ENCODE data around the gene TNFRSF4. TPM values are rescaled to one million over a fixed set of nuclear protein-coding genes. Genes with fewer than 3 reads are reported as not detected.

Gene TNFRSF4
- total RNA-seq, 1 experiment from 2014 or later = 0.37 TPM

- RAD21 ChIA-PET (ENCODE audit: low non-redundant PET in 1 of 2, low total read pairs in 2 of 2, uncharacterized antibody in 2 of 2, unreplicated experiment in 2 of 2) = no interaction called here
- BruUV-seq (replicated peaks) = no TSS peak
- H4K20me1 ChIP-seq (ENCODE audit: insufficient read depth) = no peaks in the 10 kb centered on the region
- intact Hi-C loops (cut with micrococcal nuclease) = no loop called here
- no peaks in the 10 kb centered on the region for H3K9me3 ChIP-seq (ENCODE audit: control insufficient read depth in 1 of 2, insufficient read depth in 1 of 2, low read depth in 1 of 2, low read length in 2 of 2)
- H2AFZ ChIP-seq (ENCODE audit: low read depth, low read length, poor library complexity, severe bottlenecking) = no peak overlapping the region
- DNase-seq (ENCODE audit: low read depth, low spot score) (no peak), ATAC-seq (no peak)
- H3K4me2 ChIP-seq (ENCODE audit: low read length) = no peak overlapping the region
- H3K79me2 ChIP-seq (ENCODE audit: insufficient read depth, low read length) = peaks cover 1% of the 10 kb centered on the region; the same call in 1 of the 2 replicates
- H3K27me3 ChIP-seq (ENCODE audit: insufficient read depth, low read length) = no peaks in the 10 kb centered on the region
- H3K9me2 ChIP-seq (ENCODE audit: insufficient read depth) = no peaks in the 10 kb centered on the region
- CTCF ChIA-PET = no interaction called here
- H3K9ac ChIP-seq (ENCODE audit: low read length) = no peak overlapping the region
- H3K4me1 ChIP-seq (ENCODE audit: control insufficient read depth in 1 of 2, insufficient read depth in 2 of 2, low read length in 2 of 2) = peaks cover 25 to 29% of the 10 kb centered on the region in 2 experiments
- POLR2A ChIA-PET = interaction anchor here (0.6 kb wide), 1 partner anchor 30 kb away, joined by 4 read pairs; no protein-coding TSS in a partner anchor
- no peak for TF ChIP-seq SIN3A (IDR thresholded peaks at IDR 0.05; ENCODE audit: low read depth)
- no peak overlapping the region for H3K4me3 ChIP-seq (replicated peaks in 1 of 2; ENCODE audit: low read depth in 1 of 2, low read length in 2 of 2)
- 0 out of 4 replicates have a peak, but pooled peaks cover 0 to under 1% of the 10 kb centered on the region in 2 experiments for H3K36me3 ChIP-seq (ENCODE audit: control insufficient read depth in 1 of 2, insufficient read depth in 2 of 2, low read length in 2 of 2)
- H3K27ac ChIP-seq (ENCODE audit: low read depth, low read length) = no peak overlapping the region
These were observed 3.0 kb downstream of the TNFRSF4 start for GRCh38 chr1:1210726-1211540.

- Histone ChIP-seq H2AFZ (ENCODE audit: low read depth, low read length, poor library complexity, severe bottlenecking) (no peak overlapping the region), H3K4me2 (ENCODE audit: low read length) (peak overlapping the region; percentile 97), H3K27ac (ENCODE audit: low read depth, low read length) (peak overlapping the region; percentile 64), H3K9me2 (ENCODE audit: insufficient read depth) (no peaks in the 10 kb centered on the region), H3K4me3 (replicated peaks in 1 of 2; ENCODE audit: low read depth in 1 of 2, low read length in 2 of 2) (peak overlapping the region; percentile 6 to 50; a peak in 1 of 4 replicates), H4K20me1 (ENCODE audit: insufficient read depth) (no peaks in the 10 kb centered on the region), H3K36me3 (ENCODE audit: control insufficient read depth in 1 of 2, insufficient read depth in 2 of 2, low read length in 2 of 2) (no peaks in the 10 kb centered on the region), H3K9ac (ENCODE audit: low read length) (peak overlapping the region; percentile 59), H3K4me1 (ENCODE audit: control insufficient read depth in 1 of 2, insufficient read depth in 2 of 2, low read length in 2 of 2) (peaks cover 30 to 38% of the 10 kb centered on the region in 2 experiments), H3K9me3 (ENCODE audit: control insufficient read depth in 1 of 2, insufficient read depth in 1 of 2, low read depth in 1 of 2, low read length in 2 of 2) (no peaks in the 10 kb centered on the region), H3K27me3 (ENCODE audit: insufficient read depth, low read length) (no peaks in the 10 kb centered on the region), H3K79me2 (ENCODE audit: insufficient read depth, low read length) (peaks cover 8% of the 10 kb centered on the region; the same call in 1 of the 2 replicates)
- ChIA-PET CTCF (no interaction called here), POLR2A (no interaction called here), RAD21 (ENCODE audit: low non-redundant PET in 1 of 2, low total read pairs in 2 of 2, uncharacterized antibody in 2 of 2, unreplicated experiment in 2 of 2) (interaction anchor here in 1 of 2 experiments (0.7 kb wide), 1 partner anchor 19 kb away, joined by 4 read pairs; no protein-coding TSS in a partner anchor)
- intact Hi-C loops (cut with micrococcal nuclease) = loop anchor here (5.0 kb wide), 1 partner anchor 47 kb away; no protein-coding TSS in a partner anchor
- no peak for DNase-seq (ENCODE audit: low read depth, low spot score)
- TF ChIP-seq TCF7L2 (IDR thresholded peaks at IDR 0.05; ENCODE audit: borderline replicate concordance, extremely low read depth, insufficient read depth, insufficient read length) (no peak), EGR1 (IDR thresholded peaks at IDR 0.05; ENCODE audit: low read depth) (no peak)
- no peak for ATAC-seq
- no TSS peak for BruUV-seq (replicated peaks)
These were observed 5.1 kb downstream of the TNFRSF4 start for GRCh38 chr1:1208713-1209433.

Measured in HCT116 (cell line).